Right hindlimb (tissue), 1 donor: ENCODE results near the gene PXDN.

Source experiments
- DNase-seq: peaks from one replicate; pipeline ENCODE4 v3.0.0-alpha.2; 2018

Gene PXDN

DNA sequence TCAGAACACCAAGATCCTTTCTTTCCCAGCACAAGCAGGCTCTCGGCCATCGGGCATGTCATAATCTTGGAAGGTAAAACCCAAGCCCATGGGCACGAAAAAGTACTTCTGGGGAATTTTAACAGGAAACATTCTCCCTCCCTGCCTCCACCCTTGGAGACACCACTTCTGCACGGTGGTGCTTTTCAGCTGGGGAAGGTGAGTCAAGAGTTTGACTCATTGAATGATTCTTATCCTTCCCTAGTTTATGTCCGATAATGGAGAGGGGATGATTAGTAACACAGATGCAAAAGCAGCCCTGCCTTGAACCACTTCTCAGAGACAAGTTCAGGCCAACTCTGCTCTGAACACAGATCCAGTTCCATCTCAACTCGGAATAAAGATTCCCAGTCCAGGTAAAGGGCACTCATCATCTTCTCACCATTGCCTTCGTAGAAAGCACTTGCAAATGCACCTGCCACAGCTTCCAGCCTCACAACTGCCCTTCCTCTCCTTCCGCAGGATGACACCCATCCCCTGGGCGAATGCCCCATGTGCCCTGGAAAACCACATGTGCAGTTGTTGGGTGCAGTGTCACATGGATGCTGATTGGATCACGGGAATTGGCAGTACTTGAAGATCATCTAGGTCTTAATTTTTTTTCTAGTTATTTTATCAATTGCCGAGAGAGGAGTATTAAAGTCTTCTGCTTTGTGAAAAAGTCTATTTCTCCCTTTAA, 136.2 kb downstream of the PXDN start:
- DNase-seq: no peak

DNA sequence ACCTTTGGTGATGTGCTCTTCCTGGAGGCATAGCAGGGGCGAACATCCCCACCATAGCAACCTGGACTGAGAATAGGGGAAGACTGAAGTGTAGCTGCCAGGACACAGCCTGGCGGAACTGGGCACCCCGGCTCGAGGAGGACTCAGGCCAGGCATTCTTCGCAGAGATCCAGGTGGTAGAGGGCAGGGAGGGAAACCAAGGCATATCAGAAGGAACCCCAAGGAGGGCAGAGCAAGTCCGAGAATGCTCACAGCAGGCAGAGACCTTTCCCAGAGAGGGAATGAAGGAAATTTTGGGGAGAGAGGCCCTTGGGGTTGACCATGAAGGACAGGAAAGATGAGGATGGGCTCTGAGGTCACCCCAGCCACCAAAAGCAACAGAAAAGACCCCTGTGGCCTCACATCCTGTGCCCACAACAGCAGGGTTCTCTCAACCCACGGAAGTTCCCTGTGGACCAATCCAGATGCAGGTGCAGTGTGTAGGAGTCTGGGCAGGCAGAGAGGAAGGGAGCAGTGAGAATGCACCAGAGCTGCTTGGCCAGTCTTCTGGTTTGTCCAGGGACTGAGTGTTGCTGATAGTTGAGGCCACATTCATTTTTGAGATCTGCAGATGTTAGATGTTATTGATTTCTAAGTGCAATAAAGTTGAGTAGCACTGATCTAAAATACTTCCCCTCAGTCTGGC, 136.9 kb downstream of the PXDN start:
- no peak for DNase-seq

DNA sequence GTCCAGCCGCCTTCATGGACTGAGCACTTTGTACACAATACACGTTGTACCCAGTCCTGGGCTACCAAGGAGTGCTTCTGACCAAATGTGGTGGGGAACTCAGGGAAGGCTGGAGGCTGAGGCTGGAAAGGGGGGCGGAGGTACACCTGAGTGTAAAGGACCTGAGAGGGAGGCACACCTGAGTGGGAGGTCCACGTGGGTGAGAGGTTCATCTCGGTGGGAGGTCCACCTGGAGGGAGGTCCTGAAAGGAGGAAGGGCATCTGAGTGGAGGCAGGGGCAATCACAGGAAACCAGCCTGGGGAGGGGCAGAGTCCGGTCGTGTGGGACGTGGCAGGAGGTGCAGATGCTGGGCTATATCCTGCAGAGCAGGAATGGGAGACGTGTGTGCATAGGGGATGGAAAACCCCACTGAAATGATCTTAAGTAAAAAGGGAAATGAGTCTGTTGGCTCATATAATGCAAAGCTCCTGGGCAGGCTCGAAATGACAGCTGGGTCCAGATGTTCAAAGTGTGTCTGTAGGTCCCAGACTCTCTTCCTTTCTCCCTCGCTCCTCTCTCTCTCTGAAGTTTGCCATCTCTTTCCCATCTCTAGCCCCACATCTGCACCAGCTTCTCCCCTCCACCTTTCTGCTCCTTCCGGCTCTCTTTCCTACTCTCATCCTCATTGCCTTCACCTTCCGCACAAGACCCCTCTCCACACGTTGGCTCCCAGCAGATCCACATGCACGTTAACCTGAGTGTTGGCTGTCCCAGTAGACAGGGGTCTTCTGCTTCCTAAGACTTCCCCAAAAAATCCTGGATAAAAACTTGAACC, 137.7 kb downstream of the PXDN start:
- no peak for DNase-seq

DNA sequence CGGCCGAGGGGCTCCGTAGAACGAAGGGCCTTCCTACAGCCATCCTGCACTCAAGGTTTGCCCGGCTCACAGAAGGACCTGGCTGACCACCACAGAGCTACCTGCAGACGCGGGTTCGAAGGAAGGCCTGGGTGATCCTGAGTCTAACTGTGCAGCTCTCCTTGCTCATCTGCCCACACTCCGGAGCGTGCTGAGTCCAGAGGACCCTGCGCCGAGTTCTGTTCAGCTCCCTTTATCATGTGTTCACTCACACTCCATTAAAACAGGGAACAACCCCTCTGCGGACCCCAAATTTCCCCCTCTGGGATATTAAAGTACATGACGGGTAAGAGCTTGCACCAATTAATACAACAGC, 138.3 kb downstream of the PXDN start:
- DNase-seq: no peak

DNA sequence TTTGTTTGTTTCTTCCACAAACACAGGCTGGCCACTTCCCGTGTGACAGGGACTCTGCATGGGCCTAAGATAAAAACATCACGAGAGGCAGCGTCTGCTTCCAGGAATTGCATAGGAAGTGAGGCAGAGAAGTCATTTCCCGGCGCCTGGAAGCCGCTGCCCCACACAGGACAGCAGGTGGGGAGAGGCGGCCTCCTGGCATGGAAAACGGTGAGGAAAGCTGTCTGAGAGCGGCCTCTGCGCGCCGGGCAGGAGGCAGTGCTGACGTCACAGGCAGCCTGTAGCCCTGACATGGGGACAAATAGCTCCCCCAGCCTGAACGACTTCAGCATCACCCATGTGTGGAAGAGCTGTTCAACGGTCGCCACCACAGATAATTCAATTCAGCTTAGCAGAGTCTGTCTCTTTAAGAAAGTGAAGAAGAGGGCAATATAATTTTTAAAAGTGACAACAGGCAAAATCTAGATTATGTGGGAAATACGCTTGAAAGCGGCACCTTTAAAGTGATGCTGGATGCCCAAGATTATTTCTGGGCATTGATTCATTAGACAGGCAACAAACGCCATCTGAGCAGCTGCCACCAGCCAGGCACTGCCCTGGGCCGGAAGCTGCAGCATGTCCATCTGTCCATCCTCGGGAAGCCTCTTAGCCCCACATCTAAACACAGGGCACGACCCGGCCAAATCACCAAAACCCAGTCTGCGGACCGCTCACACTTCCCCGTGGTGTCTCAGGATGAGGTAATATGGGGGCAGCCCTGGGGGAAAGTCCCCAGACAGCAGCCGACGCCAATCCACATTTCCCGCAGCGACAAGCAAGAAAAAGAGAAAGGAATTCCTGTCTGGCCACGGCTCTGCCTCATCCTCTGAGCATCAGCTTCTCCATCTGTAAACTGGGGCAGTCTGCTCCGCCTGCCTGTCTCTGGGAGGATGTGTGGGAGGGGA, 138.9 kb downstream of the PXDN start:
- peak; percentile 70 for DNase-seq

DNA sequence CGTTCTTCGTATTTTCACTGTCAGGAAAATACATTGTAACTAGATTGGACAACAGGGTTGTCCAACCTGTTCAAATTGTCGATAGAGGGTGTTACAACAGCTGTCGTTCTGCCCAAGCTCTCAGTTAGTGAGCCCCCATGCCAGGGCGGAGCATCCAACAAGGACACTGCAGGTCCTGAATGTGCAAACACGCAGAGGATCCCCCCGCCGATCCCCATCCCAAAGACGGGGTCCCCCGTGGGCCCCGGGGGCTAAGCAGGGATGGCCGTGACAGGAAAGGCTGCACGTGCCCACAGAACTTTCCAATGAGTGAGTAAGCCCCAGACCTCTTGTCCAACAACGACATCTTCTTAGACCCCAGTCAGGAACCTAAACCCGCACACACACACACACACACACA, 140.8 kb downstream of the PXDN start:
- DNase-seq: no peak

DNA sequence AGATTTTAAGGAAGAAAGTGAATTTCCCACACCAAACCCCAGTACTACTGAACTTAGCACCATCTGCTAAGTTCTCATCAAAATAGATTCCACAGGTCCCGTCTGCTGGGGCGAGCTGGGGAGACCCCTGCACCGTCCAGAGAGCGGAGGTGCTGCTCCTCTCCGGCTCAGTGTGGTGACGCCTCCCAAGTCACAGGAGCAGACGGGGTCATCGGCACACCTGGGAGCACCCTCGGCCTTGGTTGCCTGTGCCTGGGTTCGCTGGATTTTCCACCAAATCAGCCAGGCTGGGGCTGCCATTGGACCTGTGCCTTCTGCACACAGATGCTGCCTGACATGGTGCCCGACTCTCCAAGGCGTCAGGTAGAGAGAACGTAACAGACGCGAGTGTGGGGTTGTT, 141.3 kb downstream of the PXDN start:
- DNase-seq: no peak

DNA sequence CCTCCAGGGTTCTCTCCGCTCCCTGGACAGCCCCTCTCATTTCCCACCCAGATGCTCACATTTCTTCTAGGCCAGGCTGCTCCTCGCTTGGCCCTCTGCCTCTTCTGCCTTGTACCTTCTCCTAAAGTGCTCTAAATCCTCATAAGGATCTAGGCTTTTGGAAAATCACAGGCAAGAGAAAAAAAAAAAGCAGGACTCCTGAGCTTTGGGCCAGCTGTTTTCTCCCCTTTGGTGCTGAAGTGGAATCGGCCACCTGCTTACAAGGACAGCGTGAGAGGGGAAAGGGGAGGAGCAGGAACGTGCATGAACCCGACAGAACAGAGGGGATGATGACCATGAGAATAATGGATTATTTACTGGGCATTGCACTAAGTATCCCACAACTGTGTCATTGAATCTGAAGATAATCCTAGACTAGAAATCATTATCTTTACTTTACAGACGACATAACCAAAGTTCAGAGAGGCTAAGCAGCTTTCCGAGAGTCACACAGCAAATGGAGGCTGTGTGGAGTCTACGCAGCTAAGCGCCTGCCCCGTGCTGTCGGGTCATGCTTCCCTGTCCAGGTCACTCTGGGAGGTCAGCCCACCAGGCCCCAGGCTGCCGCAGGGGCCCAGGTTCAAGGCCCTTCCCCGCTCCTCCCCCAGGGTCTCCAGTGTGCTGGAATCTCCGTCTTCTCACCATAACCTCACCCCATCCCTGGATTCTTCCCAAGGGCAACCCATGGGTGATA, 141.9 kb downstream of the PXDN start:
- no peak for DNase-seq

DNA sequence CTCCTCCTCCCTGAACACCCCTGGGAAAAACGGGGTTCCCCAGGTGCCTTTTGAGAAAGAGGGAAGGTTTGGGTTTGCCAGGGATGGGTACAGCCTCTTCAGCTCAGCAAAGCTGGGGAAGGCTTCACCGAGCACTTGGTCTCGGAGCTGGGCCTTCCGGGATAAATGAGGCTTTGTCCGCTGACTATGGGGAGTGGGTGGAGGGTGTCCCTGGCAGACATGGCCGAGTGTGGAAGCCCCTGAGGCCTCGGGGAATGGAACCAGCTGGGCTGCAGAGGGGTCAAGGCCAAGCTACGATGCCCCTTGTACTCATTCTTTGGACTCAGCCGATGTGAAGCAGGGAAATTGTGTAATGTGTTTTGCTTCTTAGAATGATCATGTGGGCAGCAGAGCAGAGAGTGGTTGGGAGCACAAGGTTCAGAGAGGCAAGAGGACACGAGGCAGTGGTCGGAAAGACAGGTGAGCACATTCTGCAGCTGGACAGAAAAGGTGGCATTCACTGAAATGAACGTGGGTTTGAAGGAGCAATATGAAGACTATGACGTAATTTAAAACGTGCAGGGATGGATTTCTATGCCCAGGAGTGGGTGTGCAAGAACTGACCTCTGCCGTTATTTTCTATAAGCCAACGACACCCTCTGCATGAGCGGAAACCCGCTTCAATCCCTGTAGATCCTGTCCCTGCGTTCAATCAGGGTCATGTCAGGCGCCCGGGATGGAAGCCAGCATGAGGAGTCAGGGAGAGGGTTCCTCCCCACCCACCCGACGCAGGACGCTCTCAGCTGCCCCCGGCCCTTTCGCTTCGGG, 142.6 kb downstream of the PXDN start:
- peak; percentile 43 for DNase-seq

DNA sequence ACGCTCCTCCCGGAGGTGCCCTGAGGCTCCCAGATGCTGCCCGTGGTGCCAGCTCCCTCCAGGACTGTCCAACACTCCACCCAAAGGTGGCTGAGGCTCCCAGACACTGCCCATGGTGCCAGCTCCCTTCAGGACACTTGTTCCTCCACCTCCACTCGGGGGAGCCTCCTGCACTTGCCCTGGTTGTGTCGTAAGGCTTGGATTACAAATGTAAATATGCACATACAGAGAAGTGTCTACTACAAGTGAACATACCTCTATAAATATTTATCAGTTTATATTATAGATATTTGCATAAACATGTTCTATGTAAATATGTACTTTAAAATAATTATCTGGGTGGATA, 143.3 kb downstream of the PXDN start:
- no peak for DNase-seq

DNA sequence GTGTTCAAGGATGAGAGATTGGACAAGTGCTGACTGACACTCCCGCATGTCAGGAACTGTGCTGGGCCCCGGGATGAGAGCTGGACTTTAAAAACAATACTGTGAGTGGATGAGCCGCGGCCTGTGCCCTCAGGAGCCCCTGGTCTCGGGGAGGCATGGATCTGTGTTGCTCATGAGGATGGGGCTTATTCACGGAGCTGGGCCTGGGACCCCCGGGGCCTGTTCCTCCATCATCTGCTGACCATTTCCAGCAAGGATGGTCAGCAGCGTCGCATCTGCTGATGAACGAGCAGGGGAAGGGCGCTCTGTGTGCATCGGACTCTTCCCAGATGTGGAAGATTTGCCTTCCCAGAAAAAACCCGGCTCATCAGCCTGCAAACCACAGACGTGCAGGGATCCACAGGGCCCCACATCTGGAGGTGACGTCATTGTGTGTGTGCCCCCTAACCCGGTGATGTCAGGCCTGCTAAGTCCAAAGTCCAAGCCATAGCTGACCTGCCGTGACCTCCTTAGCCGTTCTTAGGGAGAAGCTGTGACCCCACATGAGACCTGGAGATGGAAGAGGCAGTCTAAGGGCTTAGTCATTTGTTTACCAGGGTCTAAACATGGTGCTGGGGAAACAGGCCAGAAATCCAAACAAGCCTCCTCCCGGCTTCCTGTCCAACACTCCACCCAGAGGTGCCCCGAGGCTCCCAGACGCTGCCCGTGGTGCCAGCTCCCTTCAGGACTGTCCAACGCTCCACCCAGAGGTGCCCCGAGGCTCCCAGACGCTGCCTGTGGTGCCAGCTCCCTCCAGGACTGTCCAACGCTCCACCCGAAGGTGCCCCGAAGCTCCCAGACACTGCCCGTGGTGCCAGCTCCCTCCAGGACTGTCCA, 143.9 kb downstream of the PXDN start:
- DNase-seq: no peak

DNA sequence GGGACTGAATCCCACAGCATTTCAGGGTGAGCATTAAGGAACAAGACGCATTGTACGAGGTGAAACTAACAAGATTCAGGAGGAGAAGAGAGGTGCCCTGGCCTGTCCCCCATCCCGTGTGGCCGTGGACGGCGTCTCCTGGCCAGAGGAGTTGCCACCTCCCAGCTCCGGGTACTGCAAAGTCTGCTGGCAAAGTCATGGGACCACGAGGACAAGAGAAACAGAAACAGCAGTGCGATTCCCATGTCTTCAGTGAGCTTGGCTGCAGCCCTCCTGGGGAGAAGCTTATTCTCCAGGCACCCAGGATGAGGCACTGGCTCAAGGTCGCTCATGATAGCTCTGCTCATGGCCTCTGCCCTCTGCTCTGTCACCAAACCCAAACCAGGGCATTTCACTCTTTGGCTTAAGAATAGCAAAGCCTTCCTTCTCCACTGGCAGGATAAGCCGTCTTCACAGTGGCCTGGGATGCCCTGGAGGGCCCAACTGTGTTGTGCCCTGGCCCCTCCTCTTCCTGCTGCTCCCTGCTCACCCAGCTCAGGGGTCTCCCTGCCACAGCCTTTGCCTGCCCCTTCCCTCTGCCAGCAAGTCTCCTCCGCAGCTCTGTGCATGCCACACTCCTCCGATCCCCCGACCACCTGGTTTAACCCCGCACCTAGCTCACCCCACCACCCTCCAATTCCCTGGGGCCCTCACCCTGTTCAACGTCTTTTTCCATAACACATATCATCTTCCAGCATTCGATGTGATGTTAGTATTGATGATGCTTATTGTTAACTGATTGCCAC, 144.8 kb downstream of the PXDN start:
- no peak for DNase-seq

DNA sequence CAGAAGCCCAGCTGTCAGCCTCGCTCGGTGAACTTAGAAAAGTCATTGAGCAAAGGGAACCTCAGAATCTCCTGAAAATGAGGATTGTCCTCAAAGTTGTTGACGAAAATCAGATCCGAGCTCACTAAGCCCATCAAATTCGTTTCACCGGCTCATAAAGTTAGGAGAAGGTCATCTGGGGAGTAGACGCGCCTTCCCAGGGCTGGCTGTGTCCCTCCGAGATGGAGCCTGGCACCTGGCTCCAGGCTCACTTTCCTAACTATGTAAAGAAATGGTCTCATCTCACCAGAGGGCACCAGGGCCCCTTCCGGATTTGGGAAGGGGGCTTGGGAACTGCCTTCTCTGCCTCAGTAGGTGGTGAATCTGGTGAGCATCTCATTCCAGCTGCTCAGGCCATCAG, 145.5 kb downstream of the PXDN start:
- DNase-seq: no peak

DNA sequence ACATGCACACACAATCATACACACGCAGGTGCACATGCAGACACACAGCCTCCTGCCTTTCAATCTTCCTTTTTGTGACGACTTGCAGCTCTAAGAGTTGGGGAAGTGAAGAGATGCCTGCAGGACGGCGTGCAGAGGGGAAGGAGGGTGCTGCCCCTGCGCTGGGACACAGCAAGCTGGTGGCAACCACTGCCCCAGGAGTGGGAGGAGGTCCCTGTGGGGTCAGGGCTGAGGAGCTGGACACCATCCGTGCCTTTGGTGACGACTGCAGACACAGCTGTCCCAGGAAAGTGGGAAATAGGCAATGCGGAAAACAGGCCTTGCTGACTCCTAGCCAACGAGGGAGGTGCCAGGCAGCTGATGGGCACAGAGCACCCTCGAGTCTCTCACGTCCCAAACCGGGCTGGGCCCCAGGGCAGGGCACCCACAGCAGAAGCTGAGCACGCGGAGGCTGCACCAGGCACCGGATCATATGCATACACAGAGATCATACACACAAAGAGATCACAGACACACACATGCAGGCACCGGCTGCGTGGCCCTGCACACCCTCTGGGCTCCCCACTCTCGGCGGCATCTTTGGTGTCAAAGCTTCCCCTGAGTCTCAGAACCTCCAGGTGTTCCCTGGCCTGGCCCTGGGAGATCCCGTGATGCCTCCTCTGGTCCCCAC, 146.1 kb downstream of the PXDN start:
- no peak for DNase-seq

DNA sequence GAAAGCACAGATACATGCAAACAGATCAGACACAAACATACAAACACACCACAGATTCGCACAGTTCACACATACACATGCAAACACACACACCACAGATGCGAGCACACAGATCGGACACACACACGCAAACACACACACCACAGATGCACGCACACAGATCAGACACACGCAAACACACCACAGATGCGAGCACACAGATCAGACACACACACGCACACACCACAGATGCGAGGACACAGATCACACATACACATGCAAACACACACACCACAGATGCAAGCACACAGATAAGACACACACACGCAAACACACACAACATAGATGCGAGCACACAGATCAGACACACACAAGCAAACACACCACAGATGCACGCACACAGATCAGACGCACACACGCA, 149.0 kb downstream of the PXDN start:
- DNase-seq: no peak

DNA sequence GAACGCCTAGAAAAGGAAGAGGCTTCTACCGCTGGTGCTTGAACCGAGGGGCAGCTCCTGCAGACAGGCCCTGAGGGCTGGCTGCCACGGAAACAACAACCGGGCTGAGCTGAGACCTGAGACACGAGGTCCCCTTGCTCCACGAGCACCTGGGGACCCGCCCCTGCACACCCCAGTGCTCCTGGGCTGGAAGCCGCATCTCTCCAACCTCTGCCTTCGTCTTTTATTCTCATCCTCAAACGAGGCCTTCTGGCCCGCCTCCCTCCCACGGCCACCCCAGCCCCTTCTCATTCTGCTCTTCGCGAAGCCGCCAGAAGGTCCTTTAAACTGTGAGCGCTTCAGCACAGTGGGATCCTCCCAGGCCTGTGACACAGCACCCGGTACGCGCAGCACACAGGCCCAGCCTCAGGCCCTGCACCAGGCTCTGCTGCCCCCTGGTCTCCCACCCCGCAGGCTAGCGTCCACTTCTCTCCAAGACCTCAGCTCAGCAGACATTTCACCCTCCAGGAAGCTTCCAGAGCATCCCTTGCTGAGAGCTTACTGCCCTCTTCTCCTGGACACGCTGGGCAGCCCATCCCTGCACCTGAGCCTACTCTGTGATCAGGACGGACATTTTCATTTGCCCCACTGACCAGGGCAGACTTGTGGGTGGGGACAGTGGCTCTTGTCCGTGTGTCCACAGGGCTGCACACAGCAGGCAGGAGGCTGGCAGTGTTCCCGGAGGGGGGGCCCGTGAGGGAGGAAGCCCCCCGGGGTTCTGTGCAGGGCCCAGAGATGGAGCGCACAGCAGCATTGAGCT, 149.7 kb downstream of the PXDN start:
- no peak for DNase-seq

DNA sequence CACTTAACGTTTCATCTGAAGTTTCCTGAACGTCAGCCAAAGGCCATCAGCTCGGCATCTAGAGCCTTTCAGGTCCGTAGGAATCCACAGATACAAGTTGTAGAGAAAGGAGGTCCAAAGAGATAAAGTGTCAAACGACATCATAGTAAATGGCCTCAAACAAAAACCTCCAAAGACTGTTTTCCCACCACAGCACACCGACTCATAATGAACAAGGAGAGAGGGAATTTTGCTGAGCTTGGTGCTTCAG, 150.3 kb downstream of the PXDN start:
- DNase-seq: no peak

DNA sequence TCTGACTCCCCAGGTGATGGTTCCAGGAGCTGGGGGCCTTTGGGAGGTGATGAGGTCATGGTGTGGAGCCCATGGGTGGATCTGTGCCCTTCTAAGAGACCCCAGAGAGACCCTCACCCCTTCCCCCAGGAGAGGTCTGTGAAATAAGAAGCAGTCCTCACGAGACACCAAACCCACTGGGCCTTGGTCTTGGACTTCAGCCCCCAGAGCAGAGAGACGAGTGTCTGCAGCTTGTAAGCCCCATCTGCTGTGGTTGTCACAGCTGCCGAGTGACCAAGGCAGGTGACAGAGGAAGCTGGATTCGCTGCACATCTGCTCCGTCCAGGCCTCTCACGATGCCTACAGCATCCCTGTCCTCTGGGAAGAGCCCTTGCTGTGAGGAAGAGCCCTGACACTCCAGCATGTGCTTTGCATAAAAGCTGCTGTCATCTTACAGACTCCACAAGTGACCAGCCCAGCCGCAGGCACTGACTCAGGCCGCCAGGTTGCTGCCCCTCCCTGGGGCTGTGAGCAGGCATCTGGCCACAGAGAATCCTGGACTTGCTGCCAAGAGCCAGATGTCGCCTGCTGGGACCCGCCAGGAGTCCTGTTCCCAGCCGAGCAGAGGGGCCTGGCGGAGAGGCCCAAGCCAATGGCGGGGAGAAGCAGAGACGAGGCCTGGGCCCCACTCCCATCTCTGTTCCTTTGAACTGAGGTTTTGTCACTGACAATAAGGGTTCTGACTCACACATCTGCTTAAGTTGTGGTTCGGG, 150.8 kb downstream of the PXDN start:
- peak; percentile 79 for DNase-seq
